GM21367 (cell line): ENCODE results near the gene PAX4.
A peak's percentile ranks its signal among the peaks of the same experiment; 100 is the strongest.

Experiments
- ATAC-seq: cut with Tn5 transposase; IDR thresholded peaks from one replicate; pipeline ENCODE4 v1.9.1; 2021; ENCODE audit not compliant: unreplicated experiment

PAX4 gene

DNA sequence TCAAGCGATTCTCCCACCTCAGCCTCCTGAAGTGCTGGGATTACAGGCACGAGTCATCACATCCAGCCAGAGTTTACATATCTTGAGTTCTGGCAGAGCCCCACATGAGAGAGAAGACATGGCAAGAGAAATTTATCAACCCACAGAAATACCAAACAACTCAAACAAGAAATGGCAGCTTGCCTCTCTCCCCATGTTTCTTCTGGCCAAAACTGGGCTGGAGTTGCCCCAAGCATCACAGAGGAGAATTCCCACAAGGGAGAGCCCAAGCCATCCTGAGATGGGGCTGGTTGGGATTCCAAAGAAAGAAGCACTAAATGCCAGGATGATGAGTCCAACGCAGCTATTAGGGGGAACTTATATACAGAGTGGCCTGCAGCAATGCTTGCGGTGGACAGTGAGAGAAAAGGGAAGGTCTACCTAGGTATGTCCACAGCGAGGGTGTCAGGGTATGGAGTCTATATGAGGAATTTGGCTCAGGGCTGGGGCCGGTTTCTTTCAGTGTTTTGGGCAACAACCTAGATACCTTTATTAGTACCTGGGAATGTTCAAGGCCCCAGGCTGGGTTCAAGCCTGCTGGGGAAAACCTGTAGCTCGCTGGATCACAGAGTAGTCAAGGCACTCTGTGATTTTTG is 14.5 kb upstream of the PAX4 start:
- no peak for ATAC-seq

GRCh38 chr7:127629268-127629854 is 11.4 kb upstream of the PAX4 start:
- ATAC-seq, result peak; percentile 81

DNA sequence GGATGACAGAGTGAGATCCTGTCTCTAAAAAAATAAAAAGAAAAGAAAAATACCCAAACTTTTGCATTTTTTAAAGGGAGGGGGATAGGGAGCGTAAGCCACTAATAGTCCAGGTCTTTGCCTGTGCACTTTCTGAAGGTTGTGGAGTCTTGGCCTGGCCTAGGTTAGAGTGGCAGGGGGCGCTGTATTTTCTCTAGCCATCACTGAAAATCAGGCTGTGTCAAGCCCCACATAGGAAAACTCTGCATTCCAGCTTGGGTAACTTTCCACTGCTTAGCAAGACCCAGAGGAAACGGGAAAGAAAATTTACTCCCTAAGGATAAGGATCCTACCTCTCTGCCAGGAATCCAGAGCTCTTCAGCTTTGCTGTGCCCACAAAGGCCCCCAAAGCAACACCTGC is 10.5 kb upstream of the PAX4 start:
- no peak for ATAC-seq

- ATAC-seq, result no peak
Observed at GRCh38 chr7:127625331-127625730, 7.4 kb upstream of the PAX4 start.

GRCh38 chr7:127620406-127621233 is 2.7 kb upstream of the PAX4 start:
- ATAC-seq, result no peak

DNA sequence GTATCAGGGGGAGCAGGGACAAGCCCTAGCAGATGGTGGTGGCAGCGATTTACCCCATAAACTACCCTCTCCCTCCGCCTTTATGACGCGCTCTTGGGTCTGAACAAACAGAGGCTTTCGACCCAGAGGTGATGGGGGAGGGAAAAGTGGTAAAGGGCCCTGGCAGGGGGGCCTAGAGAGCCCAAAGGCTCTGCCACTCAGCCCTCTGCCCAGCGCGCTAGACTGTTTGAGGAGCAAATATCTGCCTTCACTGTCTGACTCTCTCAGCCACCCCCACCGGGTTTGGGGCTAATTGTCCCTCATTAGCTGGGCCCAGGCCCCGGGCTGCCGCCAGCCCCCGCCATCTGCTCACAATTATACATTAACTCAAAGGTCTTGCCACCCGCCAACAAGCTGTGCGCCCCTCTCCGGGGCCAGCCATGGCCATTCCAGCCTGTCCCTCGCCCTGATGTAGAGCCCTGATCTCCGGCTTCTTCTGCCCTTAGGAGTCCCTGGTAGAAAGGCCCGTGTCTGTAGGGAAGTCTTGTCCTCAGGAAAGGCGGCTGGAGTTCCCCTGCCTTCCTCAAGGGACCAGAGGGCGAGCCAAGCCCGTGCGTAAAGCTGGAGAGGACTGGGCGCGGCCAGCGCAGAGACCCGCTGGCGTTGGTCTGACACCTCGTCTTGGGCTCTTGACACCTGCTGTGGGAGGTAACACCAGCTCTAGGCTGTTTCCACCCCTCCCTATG is 1.9 kb upstream of the PAX4 start:
- no peak for ATAC-seq

- no peak for ATAC-seq
Observed at GRCh38 chr7:127618775-127619174, 833 bp upstream of the PAX4 start.

- ATAC-seq, result no peak
Observed at GRCh38 chr7:127616724-127617123, 1.2 kb downstream of the PAX4 start.

DNA sequence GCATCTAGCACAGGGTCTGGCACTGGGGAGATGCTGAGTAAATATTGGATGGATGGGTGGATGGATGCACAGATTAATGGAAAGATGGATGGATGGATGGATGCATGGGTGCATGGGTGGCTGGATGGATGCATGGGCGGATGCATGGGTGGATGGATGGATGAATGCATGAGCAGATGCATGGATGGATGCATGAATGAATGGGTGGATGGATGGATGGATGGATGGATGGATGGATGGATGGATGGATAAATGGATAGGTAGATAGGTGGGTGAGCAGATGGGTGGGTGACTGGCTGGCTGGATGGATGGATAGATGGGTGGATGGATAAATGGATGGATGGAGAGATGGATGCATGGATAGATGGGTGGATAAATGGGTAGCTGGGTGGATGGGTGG is 5.7 kb downstream of the PAX4 start:
- ATAC-seq, result no peak

- no peak for ATAC-seq
Observed at GRCh38 chr7:127609297-127609696, 8.6 kb downstream of the PAX4 start.

- ATAC-seq, result no peak
Observed at GRCh38 chr7:127608446-127608845, 9.5 kb downstream of the PAX4 start.

DNA sequence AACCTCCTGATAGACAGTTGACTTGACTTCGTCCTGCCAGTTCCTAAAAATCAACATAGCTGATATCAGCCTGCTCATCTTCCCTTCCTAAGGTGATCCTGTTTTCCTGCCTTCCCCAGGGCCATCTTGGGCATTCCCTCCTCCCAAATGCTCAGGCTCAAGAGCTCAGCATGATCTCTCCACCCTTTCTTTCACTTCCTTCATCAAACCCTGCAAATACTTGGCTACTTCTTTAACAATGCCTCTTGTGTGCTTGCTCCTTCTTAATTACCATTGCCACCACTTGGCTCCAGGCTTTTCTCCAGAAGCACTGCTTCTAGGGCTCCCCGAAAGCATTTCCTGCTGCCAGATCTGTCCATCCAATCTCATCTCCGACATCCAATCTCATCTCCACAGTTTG is 17.1 kb downstream of the PAX4 start:
- no peak for ATAC-seq

DNA sequence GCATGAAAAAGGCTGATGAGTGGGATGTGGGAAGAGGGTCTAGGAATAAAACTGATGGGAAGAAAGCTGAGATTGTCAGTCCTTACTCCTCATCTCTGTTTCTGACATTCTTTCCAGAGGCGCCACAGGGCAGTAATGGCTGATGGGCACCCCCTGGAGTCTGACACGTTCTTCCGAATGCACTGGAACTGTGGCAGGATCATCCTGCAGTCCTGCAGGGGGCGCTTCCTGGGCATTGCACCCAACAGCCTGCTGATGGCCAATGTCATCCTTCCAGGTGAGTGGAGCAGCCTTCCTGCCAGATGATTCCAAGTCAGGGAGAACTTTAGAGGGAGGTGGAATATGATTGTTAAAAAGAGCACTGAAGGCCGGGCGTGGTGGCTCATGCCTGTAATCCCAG is 19.6 kb downstream of the PAX4 start:
- ATAC-seq, result no peak

DNA sequence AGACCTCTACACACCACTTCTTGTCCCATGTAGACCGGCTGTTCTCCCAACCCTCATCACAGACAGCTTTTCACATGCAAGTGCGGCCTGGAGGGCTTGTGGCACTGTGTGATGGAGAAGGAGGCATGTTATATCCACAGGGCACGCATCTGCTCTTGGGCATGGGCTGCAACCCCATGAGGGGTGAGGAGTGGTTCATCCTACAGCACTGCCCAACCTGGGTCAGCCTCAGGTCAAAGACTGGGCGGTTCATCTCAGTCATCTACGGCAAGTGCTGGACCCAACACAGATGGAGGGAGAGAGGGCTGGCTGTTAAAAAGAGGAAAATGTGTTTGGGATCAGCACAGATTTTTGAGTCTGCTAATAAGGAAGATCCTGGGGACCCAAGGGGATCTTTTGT is 22.2 kb downstream of the PAX4 start:
- no peak for ATAC-seq

GRCh38 chr7:127594490-127594889 is 23.5 kb downstream of the PAX4 start:
- ATAC-seq, result no peak

DNA sequence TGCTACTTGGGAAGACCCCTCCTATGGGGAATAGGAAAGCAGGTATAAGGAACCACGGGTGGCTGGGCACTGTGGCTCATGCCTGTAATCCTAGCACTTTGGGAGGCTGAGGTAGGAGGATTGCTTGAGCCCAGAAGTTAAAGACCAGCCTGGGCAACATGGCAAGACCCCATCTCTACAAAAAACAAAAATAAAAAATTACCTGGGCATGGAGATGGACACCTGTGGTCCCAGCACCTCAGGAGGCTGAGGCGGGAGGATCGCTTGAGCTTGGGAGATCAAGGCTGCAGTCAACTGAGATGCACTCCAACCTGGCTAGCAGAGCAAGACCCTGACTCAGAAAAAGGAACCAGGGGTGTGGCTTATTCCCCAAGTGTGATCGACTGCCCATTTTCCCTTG is 25.4 kb downstream of the PAX4 start:
- no peak for ATAC-seq

- no peak for ATAC-seq
Observed at GRCh38 chr7:127591591-127591990, 26.4 kb downstream of the PAX4 start.

DNA sequence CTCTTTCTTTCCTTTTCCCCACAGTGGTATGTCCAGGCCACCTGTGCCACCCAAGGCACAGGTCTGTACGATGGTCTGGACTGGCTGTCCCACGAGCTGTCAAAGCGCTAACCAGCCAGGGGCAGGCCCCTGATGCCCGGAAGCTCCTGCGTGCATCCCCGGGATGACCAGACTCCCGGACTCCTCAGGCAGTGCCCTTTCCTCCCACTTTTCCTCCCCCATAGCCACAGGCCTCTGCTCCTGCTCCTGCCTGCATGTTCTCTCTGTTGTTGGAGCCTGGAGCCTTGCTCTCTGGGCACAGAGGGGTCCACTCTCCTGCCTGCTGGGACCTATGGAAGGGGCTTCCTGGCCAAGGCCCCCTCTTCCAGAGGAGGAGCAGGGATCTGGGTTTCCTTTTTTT is 26.8 kb downstream of the PAX4 start:
- no peak for ATAC-seq

GRCh38 chr7:127589896-127590295 is 28.0 kb downstream of the PAX4 start:
- ATAC-seq, result no peak

- peak; percentile 9 for ATAC-seq
Observed at GRCh38 chr7:127588697-127589482, 29.1 kb downstream of the PAX4 start.
